ENCODE measurements around the gene DLGAP1.

- no peak for TF ChIP-seq POLR2A (IDR thresholded peaks at IDR 0.05)
- TF ChIP-seq CTCF (IDR thresholded peaks at IDR 0.05 in 8 of 11, conservative IDR thresholded peaks at IDR 0.05 in 3 of 11) = no peak
Observed at GRCh38 chr18:3581890-3582289, 873.2 kb downstream of the DLGAP1 start.

All from spleen (tissue), 7 donors.